ENCODE measurements around the gene DCC. TPM values are rescaled to one million over a fixed set of nuclear protein-coding genes. Genes with fewer than 3 reads are reported as not detected.

DCC gene
- total and polyA plus RNA-seq, 2 of the 8 experiments (the other 6 are each of a cell fraction or from before 2014, with no cell fraction given), result 0.14 to 1.4 TPM

DNA sequence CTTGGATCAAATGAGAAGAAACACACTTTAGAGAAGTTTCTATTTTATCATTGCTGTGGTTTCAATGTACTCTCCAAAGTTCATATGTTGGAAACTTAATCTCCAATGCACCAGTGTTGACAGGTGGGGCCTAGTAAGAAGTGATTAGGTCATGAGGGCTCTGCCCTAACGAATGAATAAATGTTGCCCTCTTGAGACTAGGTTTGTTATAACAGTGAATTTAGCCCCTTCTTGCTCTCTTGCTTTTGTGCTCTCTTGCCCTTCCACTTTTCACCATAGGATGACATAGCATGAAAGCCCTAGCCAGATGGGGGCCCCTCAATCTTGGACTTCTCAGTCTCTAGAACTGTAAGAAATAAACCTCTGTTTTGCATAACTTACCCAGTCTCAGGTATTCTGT, 664.8 kb downstream of the DCC start:
- Histone ChIP-seq H2BK20ac (ENCODE audit: low read length) (no peak overlapping the region), H3K4me2 (ENCODE audit: insufficient read depth in 1 of 2, low read depth in 2 of 2, low read length in 2 of 2) (no peak overlapping the region), H2BK12ac (ENCODE audit: low read depth, low read length) (no peak overlapping the region), H3K9me3 (ENCODE audit: insufficient read depth in 2 of 2, low read depth in 1 of 2, low read length in 1 of 2) (no peaks in the 10 kb centered on the region), H4K91ac (replicated peaks; ENCODE audit: insufficient read length, low read length) (no peak overlapping the region), H2BK120ac (replicated peaks; ENCODE audit: low read depth, low read length) (no peak overlapping the region), H4K20me1 (replicated peaks in 1 of 2; ENCODE audit: control insufficient read depth in 1 of 2, insufficient read depth in 2 of 2, low read length in 2 of 2) (no peaks in the 10 kb centered on the region), H3K9ac (replicated peaks in 1 of 4; ENCODE audit: extremely low read depth in 1 of 4, low read depth in 3 of 4, low read length in 3 of 4) (no peak overlapping the region), H3K23ac (ENCODE audit: insufficient read length) (no peak overlapping the region), H4K8ac (ENCODE audit: extremely low read depth, insufficient read depth, low read length) (no peak overlapping the region), H2BK15ac (ENCODE audit: low read length) (no peak overlapping the region), H3K14ac (ENCODE audit: insufficient read length) (no peak overlapping the region), H2BK5ac (ENCODE audit: low read depth, low read length) (no peak overlapping the region), H3K23me2 (ENCODE audit: low read depth, low read length) (no peaks in the 10 kb centered on the region), H2AK5ac (ENCODE audit: low read depth, low read length) (no peak overlapping the region), H4K5ac (ENCODE audit: insufficient read length, low read depth, low read length) (no peak overlapping the region), H3K79me2 (ENCODE audit: control insufficient read depth in 1 of 2, insufficient read depth in 2 of 2, low read length in 2 of 2) (no peaks in the 10 kb centered on the region), H3K79me1 (ENCODE audit: low read depth, low read length) (no peaks in the 10 kb centered on the region), H3K56ac (replicated peaks; ENCODE audit: insufficient read length, low read depth, low read length) (no peak overlapping the region), H3K27me3 (replicated peaks in 1 of 4; ENCODE audit: control insufficient read depth in 3 of 4, extremely low read depth in 1 of 4, insufficient read depth in 3 of 4, low read length in 3 of 4) (no peaks in the 10 kb centered on the region), H3K4me1 (replicated peaks in 1 of 4; ENCODE audit: control insufficient read depth in 3 of 4, insufficient read depth in 4 of 4, low read length in 3 of 4) (no peaks in the 10 kb centered on the region), H3K36me3 (ENCODE audit: control insufficient read depth in 2 of 4, insufficient read depth in 4 of 4, low read length in 3 of 4) (no peaks in the 10 kb centered on the region), H2AFZ (ENCODE audit: low read length) (no peak overlapping the region), H3K18ac (ENCODE audit: extremely low read depth, low read length) (no peak overlapping the region), H3K4me3 (ENCODE audit: extremely low read depth in 1 of 4, insufficient read depth in 2 of 4, low read depth in 3 of 4, low read length in 4 of 4) (no peak overlapping the region), H3K27ac (ENCODE audit: low read depth, low read length) (no peak overlapping the region), H3K4ac (replicated peaks; ENCODE audit: insufficient read length, low read depth, low read length) (no peak overlapping the region)
- TF ChIP-seq, protein P1, sequence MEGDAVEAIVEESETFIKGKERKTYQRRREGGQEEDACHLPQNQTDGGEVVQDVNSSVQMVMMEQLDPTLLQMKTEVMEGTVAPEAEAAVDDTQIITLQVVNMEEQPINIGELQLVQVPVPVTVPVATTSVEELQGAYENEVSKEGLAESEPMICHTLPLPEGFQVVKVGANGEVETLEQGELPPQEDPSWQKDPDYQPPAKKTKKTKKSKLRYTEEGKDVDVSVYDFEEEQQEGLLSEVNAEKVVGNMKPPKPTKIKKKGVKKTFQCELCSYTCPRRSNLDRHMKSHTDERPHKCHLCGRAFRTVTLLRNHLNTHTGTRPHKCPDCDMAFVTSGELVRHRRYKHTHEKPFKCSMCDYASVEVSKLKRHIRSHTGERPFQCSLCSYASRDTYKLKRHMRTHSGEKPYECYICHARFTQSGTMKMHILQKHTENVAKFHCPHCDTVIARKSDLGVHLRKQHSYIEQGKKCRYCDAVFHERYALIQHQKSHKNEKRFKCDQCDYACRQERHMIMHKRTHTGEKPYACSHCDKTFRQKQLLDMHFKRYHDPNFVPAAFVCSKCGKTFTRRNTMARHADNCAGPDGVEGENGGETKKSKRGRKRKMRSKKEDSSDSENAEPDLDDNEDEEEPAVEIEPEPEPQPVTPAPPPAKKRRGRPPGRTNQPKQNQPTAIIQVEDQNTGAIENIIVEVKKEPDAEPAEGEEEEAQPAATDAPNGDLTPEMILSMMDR (IDR thresholded peaks at IDR 0.05; ENCODE audit: control extremely low read depth in 1 of 3, insufficient read depth in 1 of 3, low read depth in 1 of 3, low read length in 3 of 3), result peak in 2 of 3 experiments; percentile 14 to 35; a peak in 2 of 4 replicates
- TF ChIP-seq KDM4A (IDR thresholded peaks at IDR 0.05; ENCODE audit: low read depth, low read length, severe bottlenecking), result no peak
- peak; percentile 41 to 56 for TF ChIP-seq RAD21 (IDR thresholded peaks at IDR 0.05 in 1 of 2, conservative IDR thresholded peaks at IDR 0.05 in 1 of 2; ENCODE audit: low read depth in 2 of 2, low read length in 2 of 2)
- FAIRE-seq (no peak), DNase-seq (ENCODE audit: low read depth in 1 of 2, low spot score in 2 of 2) (no peak)
- ChIA-PET CTCF (ENCODE audit: partially characterized antibody) (no interaction called here), POLR2A (ENCODE audit: partially characterized antibody) (no interaction called here)
- WGBS, 2 experiments (ENCODE audit: extremely low coverage in 1 of 2, insufficient coverage in 1 of 2, insufficient read length in 1 of 2, insufficient replicate concordance in 2 of 2, low coverage in 1 of 2, low lambda C conversion rate in 2 of 2, missing lambda C conversion rate in 1 of 2), result 27% methylated on average over 1 of the region's 1 CpG; no CpG with 5 or more reads in 1 of the 2 experiments

Data from H1 (cell line).